ENCODE measurements around the gene KDSR. TPM values are rescaled to one million over a fixed set of nuclear protein-coding genes. Genes with fewer than 3 reads are reported as not detected.

The KDSR gene
- total and polyA plus RNA-seq, 12 donors = 9.4 to 41.6 (median 32.8) TPM

DNA sequence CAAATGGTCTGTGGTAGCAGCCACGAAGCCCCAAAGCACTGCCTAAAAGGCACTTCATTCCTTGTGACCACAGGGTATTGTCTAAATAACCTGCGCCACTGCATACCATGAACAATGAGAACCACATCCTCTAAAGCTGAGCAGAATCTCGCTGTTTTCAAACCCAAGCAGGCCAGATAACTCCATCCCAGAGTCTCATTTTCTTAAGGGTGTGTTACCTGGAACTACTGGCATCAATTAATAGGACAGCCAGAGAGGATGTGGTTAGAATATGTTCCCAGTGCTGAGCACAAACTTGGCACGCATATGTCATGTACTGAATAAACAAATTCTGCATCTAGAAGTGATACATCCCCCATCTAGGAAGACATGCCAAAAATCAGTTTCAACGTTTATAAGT, 42.3 kb upstream of the KDSR start:
- Histone ChIP-seq H3K27ac (no peak overlapping the region), H3K4me1 (peaks cover 0 to 17% (median 5%) of the 10 kb centered on the region in 9 donors), H3K27me3 (no peaks in the 10 kb centered on the region), H3K4me3 (no peak overlapping the region), H3K36me3 (peaks cover 0 to 94% (median 29%) of the 10 kb centered on the region in 9 donors), H3K9me3 (no peaks in the 10 kb centered on the region)
- 88 to 90% methylated on average over 5 of the region's 5 CpGs for WGBS, 2 donors
- TF ChIP-seq, protein P1, sequence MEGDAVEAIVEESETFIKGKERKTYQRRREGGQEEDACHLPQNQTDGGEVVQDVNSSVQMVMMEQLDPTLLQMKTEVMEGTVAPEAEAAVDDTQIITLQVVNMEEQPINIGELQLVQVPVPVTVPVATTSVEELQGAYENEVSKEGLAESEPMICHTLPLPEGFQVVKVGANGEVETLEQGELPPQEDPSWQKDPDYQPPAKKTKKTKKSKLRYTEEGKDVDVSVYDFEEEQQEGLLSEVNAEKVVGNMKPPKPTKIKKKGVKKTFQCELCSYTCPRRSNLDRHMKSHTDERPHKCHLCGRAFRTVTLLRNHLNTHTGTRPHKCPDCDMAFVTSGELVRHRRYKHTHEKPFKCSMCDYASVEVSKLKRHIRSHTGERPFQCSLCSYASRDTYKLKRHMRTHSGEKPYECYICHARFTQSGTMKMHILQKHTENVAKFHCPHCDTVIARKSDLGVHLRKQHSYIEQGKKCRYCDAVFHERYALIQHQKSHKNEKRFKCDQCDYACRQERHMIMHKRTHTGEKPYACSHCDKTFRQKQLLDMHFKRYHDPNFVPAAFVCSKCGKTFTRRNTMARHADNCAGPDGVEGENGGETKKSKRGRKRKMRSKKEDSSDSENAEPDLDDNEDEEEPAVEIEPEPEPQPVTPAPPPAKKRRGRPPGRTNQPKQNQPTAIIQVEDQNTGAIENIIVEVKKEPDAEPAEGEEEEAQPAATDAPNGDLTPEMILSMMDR (IDR thresholded peaks at IDR 0.05) = no peak
- ATAC-seq (no peak), DNase-seq (no peak)
- intact Hi-C loops (cut with DNase I) = no loop called here

DNA sequence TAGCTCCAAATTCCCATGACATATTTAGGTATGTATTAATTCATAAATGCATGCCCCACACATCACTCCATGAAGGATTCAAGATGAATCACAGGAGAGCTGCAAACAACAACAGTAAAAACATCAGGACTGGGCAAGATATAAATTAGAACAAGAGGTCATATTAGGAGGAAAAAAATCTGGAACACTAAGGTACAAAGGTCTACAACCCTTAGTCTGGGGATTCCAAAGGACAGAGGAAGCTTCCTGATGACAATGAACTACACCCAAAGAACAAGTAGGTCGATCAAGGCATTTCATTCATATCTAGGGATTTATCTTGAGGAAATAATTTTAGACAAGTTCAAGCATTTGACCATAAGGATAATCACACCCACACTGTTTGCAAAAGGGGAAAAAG, 40.7 kb upstream of the KDSR start:
- H3K36me3 ChIP-seq = peaks cover 0 to 96% (median 34%) of the 10 kb centered on the region in 9 donors
- ATAC-seq (no peak), DNase-seq (no peak)
- TF ChIP-seq, protein P1 (IDR thresholded peaks at IDR 0.05) = no peak
- 63 to 68% methylated on average over 1 of the region's 1 CpG for WGBS, 2 donors
- peaks cover 0 to 20% (median 5%) of the 10 kb centered on the region in 9 donors for H3K4me1 ChIP-seq
- H3K27me3 ChIP-seq = no peaks in the 10 kb centered on the region
- H3K4me3 ChIP-seq = no peak overlapping the region
- H3K27ac ChIP-seq = no peak overlapping the region
- intact Hi-C loops (cut with DNase I) = no loop called here
- no peaks in the 10 kb centered on the region for H3K9me3 ChIP-seq

DNA sequence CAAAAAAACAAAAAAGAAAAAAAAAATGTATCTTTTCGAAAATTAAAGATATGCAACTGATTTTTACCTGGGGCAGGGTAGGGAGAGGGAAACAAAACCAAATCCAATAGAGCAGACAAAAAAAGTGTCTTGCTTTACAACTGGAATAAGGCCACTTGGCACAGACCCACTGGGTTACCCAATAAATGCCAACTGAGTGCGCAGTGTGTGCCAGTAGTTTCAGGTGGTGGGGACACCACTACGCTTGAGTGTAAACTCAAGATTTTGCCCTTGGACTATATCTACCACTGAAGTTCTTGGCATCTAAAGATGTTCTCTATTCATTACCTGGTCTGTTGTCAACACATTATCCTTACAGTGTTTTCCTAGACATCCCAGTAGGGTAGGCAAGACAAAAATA, 39.0 kb upstream of the KDSR start:
- peak overlapping the region in 4 of 10 donors; percentile 17 to 60 (median 27) for H3K27ac ChIP-seq
- peak in 6 of 8 donors; percentile 35 to 83 (median 66) for ATAC-seq
- DNase-seq = peak in 1 of 2 donors; percentile 31
- H3K36me3 ChIP-seq = peaks cover 0 to 97% (median 41%) of the 10 kb centered on the region in 9 donors
- no peaks in the 10 kb centered on the region for H3K27me3 ChIP-seq
- peaks cover 0 to 24% (median 5%) of the 10 kb centered on the region in 9 donors for H3K4me1 ChIP-seq
- H3K9me3 ChIP-seq = no peaks in the 10 kb centered on the region
- TF ChIP-seq, protein P1 (IDR thresholded peaks at IDR 0.05) = no peak
- no peak overlapping the region for H3K4me3 ChIP-seq
- intact Hi-C loops (cut with DNase I) = no loop called here
- 79 to 80% methylated on average over 3 of the region's 3 CpGs for WGBS, 2 donors

DNA sequence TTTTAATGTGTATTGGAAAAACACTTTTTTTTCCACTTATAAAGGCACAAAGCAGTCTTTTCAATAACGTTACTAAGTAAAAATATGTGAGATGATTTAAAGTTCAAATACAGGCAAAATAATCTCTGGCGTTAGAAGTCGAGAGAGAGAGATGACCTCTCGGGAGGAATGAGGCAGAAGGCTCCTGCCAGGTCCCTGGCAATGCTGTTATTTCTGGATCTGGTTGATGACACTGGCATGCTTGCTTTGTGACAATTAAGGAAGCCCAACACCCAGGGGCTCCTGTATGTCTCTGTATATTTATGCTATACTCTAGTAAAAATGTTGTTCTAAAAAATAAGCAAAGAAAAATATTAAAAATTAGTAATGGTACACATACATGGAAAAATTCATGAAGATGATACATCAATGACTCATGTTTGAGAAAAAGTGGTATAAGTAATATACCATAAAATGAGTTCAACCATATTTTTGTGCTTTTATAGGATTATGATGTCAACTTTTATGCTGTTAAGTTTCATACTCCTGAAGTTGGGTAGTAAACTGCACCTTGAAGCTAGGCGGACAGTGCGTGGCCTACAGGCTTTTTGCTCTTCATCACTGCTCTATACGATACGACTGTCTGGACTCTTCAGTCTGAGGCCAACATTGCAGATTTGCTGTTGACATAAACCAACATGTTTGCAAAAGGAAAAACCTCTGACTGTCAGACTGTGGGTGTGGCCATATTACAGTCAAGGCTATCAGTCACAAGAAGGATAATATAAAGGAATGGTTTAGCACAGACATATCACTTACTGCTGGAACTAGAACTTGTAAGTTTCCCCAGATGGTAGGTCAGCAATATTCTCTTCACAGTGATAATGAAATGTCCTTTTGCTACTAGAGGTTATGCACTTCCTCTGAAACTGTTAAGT, 35.5 kb upstream of the KDSR start:
- peak in 7 of 8 donors; percentile 55 to 93 (median 83) for ATAC-seq
- H3K27me3 ChIP-seq = no peaks in the 10 kb centered on the region
- no peaks in the 10 kb centered on the region for H3K9me3 ChIP-seq
- H3K4me1 ChIP-seq = peaks cover 0 to 24% (median 5%) of the 10 kb centered on the region in 9 donors
- H3K27ac ChIP-seq = peak overlapping the region in 9 of 10 donors; percentile 4 to 79 (median 64)
- TF ChIP-seq, protein P1 (IDR thresholded peaks at IDR 0.05) = no peak
- 72 to 74% methylated on average over 8 of the region's 8 CpGs for WGBS, 2 donors
- H3K4me3 ChIP-seq = no peak overlapping the region
- H3K36me3 ChIP-seq = peaks cover 0 to 97% (median 61%) of the 10 kb centered on the region in 9 donors
- intact Hi-C loops (cut with DNase I) = loop anchor here in 3 of 10 donors (5.0 kb wide), 1 partner anchor 35 kb away; the partner anchor contains the start of gene KDSR (in 3 of the 3)
- peak in 1 of 2 donors; percentile 48 for DNase-seq
